Anterior cingulate cortex (tissue), 58 donors: ENCODE data around the gene NDUFAF5.
A peak's percentile ranks its signal among the peaks of the same experiment; 100 is the strongest.

Experiments
- DNase-seq, 58 donors: peaks; one replicate each; lab custom pipeline; 2025; lab: John Stamatoyannopoulos, UW

Gene NDUFAF5

DNA sequence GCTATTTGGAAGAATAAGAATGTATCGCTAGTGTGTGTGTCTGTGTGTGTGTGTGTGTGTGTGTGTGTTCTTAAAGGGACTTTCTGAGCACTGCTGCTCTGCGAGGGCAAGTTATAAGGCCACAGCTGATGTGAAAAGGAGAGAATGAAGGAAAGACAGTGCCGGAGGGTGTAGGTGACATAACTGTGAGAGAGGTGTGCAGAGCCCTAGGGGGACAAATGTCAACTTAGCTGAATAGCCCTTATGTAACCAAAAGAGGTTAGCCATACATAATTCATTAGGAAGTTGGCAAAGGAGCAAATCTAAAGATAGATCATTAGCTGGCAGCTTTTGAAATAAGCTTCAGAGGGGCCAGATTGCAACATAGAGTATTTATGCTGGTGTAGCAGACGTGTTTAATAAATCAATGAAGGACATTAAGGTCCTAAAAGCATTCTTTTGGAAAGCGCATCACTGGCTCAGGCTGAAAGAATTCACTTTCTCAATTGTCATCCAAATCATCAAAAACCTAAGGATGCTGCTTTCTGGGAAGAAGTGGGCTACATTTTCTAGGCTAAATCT lies 81.0 kb downstream of the NDUFAF5 start:
- DNase-seq = no peak

DNA sequence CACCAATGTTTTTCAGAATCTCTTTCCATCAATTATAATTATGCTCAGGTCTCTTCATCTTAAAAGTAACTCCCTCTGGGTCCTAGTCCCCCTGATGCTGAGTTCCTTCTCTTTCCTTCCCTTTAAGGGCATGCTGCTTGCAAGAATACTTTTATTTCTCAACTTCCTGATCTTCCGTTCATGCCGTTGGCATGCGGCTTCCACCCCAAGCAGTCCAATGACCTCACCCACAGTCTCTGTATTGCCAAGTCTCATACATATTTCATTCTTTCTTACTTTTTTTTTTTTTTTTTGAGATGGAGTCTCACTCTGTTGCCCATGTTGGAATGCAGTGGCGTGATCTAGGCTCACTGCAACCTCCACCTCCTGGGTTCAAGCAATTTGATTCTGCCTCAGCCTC lies 83.5 kb downstream of the NDUFAF5 start:
- DNase-seq = peak in 2 of 58 donors; percentile 5 to 6

DNA sequence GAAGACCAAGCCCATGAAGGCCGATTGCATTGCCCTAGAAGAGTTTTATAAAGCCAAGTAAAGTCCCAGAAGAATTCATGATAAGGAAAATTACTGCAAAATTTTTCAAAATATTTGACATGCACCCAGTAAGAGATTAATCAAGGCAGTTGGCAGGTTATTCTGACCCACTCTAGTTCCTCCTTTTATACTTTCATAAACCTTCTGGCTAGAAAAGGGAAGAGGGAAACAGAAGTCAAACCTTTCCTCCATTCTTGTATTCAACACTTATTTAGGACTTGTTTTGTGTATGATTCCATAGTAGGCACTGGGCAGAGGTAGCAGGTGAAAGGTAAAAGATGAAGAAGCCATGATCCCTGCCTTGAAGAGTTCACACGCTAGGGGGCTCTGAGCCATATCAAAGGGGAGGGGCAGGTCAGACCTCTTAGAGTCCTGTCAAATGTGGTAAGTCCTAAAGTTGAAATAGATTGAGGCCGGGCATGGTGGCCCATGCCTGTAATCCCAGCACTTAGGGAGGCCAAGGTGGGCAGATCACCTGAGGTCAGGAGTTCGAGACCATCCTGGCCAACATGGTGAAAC lies 85.4 kb downstream of the NDUFAF5 start:
- no peak for DNase-seq
